ENCODE measurements around the gene ZCWPW1. TPM values are rescaled to one million over a fixed set of nuclear protein-coding genes. Genes with fewer than 3 reads are reported as not detected.

The ZCWPW1 gene
- total and polyA plus RNA-seq, 10 of the 15 experiments (the other 5 are each of a cell fraction or from before 2014, with no cell fraction given) = 1.3 to 4.4 (median 3.7) TPM

DNA sequence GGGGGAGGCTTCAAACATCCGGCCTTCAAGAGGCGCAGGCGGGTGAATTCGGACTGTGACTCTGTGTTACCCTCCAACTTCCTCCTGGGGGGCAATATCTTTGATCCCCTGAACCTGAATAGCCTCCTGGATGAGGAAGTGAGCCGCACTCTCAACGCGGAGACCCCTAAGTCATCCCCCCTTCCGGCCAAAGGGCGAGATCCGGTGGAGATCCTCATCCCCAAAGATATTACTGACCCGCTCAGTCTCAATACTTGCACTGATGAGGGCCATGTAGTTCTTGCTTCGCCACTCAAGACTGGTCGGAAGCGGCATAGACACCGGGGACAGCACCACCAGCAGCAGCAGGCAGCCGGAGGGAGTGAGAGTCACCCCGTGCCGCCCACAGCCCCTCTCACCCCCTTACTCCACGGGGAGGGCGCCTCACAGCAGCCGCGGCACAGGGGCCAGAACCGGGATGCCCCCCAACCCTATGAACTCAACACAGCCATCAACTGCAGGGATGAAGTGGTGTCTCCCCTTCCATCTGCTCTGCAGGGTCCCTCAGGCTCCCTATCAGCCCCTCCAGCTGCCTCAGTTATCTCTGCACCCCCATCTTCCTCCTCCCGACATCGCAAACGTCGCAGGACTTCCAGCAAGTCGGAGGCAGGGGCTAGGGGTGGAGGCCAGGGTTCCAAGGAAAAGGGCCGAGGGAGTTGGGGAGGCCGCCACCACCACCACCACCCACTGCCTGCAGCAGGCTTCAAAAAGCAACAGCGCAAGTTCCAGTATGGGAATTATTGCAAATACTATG lies 2.2 kb upstream of the ZCWPW1 start:
- Histone ChIP-seq H3K4me3 (peak overlapping the region; percentile 74), H4K20me1 (ENCODE audit: control insufficient read depth, insufficient read depth) (no peaks in the 10 kb centered on the region), H3K36me3 (ENCODE audit: control insufficient read depth in 2 of 2, insufficient read depth in 2 of 2, low read length in 1 of 2) (peaks cover 5 to 16% of the 10 kb centered on the region in 2 experiments; a peak in 3 of 4 replicates), H3K9me3 (replicated peaks; ENCODE audit: control insufficient read depth, insufficient read depth, low read length) (no peaks in the 10 kb centered on the region), H3K4me2 (ENCODE audit: control insufficient read depth, insufficient read depth) (peak overlapping the region; percentile 97), H3K79me2 (ENCODE audit: control insufficient read depth, insufficient read depth, low read length) (peaks cover 48% of the 10 kb centered on the region), H2AFZ (ENCODE audit: control insufficient read depth, low read depth, low read length) (no peak overlapping the region; the same call in 1 of the 2 replicates), H3K4me1 (ENCODE audit: control insufficient read depth, insufficient read depth, low read length) (peaks cover 30% of the 10 kb centered on the region), H3K27ac (ENCODE audit: control insufficient read depth, insufficient read depth) (peak overlapping the region; percentile 99), H3K27me3 (replicated peaks in 1 of 2; ENCODE audit: control insufficient read depth in 2 of 2, insufficient read depth in 2 of 2, low read length in 1 of 2) (no peaks in the 10 kb centered on the region), H3K9ac (ENCODE audit: control insufficient read depth, insufficient read depth, low read length) (peak overlapping the region; percentile 98)
- ATAC-seq (no peak; the same call in 1 of the 3 replicates), DNase-seq (ENCODE audit: low read depth, low spot score) (no peak), FAIRE-seq (no peak)
- intact Hi-C loops (cut with micrococcal nuclease; ENCODE audit: unreplicated experiment) (no loop called here), in situ Hi-C loops (cut with MboI) (no loop called here)
- CTCF ChIA-PET = interaction anchor here (0.8 to 1.2 kb wide), 4 partner anchors 19 to 106 kb away, joined by 3 to 5 read pairs (median 4); no protein-coding TSS in a partner anchor
- POLR2A ChIA-PET = interaction anchor here (0.7 to 2.3 kb wide), 6 partner anchors 14 to 317 kb away, joined by 3 to 10 read pairs (median 4); partner anchors contain the start of gene TSC22D4
- SMC1A ChIA-PET (ENCODE audit: uncharacterized antibody, unreplicated experiment) = interaction anchor here (0.8 to 3.0 kb wide), 5 partner anchors 12 to 64 kb away, joined by 3 to 15 read pairs (median 3); no protein-coding TSS in a partner anchor
- BruUV-seq (replicated peaks) = no TSS peak
- WGBS (ENCODE audit: insufficient coverage, insufficient replicate concordance, low lambda C conversion rate, missing lambda C conversion rate) = 23% methylated on average over 31 of the region's 31 CpGs
- RAD21 ChIA-PET (ENCODE audit: unreplicated experiment) = interaction anchor here (0.7 to 3.1 kb wide), 6 partner anchors 11 to 348 kb away, joined by 3 to 25 read pairs (median 6); no protein-coding TSS in a partner anchor
- peak; percentile 68; the same call in 1 of the 2 replicates for TF ChIP-seq POLR2AphosphoS5 (IDR thresholded peaks at IDR 0.05; ENCODE audit: low read length)
- TF ChIP-seq, protein P1, sequence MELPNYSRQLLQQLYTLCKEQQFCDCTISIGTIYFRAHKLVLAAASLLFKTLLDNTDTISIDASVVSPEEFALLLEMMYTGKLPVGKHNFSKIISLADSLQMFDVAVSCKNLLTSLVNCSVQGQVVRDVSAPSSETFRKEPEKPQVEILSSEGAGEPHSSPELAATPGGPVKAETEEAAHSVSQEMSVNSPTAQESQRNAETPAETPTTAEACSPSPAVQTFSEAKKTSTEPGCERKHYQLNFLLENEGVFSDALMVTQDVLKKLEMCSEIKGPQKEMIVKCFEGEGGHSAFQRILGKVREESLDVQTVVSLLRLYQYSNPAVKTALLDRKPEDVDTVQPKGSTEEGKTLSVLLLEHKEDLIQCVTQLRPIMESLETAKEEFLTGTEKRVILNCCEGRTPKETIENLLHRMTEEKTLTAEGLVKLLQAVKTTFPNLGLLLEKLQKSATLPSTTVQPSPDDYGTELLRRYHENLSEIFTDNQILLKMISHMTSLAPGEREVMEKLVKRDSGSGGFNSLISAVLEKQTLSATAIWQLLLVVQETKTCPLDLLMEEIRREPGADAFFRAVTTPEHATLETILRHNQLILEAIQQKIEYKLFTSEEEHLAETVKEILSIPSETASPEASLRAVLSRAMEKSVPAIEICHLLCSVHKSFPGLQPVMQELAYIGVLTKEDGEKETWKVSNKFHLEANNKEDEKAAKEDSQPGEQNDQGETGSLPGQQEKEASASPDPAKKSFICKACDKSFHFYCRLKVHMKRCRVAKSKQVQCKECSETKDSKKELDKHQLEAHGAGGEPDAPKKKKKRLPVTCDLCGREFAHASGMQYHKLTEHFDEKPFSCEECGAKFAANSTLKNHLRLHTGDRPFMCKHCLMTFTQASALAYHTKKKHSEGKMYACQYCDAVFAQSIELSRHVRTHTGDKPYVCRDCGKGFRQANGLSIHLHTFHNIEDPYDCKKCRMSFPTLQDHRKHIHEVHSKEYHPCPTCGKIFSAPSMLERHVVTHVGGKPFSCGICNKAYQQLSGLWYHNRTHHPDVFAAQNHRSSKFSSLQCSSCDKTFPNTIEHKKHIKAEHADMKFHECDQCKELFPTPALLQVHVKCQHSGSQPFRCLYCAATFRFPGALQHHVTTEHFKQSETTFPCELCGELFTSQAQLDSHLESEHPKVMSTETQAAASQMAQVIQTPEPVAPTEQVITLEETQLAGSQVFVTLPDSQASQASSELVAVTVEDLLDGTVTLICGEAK (IDR thresholded peaks at IDR 0.05; ENCODE audit: borderline replicate concordance) = peak; percentile 51; the same call in 1 of the 2 replicates
- no peak for TF ChIP-seq IRF4 (IDR thresholded peaks at IDR 0.05; ENCODE audit: low read depth, low read length)
- TF ChIP-seq YBX1 (IDR thresholded peaks at IDR 0.05) = no peak
- peak; percentile 56; the same call in 1 of the 2 replicates for TF ChIP-seq SPI1 (IDR thresholded peaks at IDR 0.05; ENCODE audit: borderline replicate concordance, insufficient read depth, low read depth, low read length)
- TF ChIP-seq ASH2L (IDR thresholded peaks at IDR 0.05; ENCODE audit: borderline replicate concordance, low read depth) = no peak
- 0 out of 2 replicates have a peak, but pooled peaks have one; percentile 33 for TF ChIP-seq BACH1 (IDR thresholded peaks at IDR 0.05; ENCODE audit: borderline replicate concordance)
- TF ChIP-seq DPF2 (IDR thresholded peaks at IDR 0.05) = no peak
- TF ChIP-seq YY1 (IDR thresholded peaks at IDR 0.05; ENCODE audit: low read depth, low read length) = no peak
- no peak for TF ChIP-seq HDGF (IDR thresholded peaks at IDR 0.05)
- TF ChIP-seq ETV6 (conservative IDR thresholded peaks at IDR 0.05 in 1 of 2, IDR thresholded peaks at IDR 0.05 in 1 of 2; ENCODE audit: borderline replicate concordance in 1 of 2, low read depth in 1 of 2) = no peak
- TF ChIP-seq, protein P2, sequence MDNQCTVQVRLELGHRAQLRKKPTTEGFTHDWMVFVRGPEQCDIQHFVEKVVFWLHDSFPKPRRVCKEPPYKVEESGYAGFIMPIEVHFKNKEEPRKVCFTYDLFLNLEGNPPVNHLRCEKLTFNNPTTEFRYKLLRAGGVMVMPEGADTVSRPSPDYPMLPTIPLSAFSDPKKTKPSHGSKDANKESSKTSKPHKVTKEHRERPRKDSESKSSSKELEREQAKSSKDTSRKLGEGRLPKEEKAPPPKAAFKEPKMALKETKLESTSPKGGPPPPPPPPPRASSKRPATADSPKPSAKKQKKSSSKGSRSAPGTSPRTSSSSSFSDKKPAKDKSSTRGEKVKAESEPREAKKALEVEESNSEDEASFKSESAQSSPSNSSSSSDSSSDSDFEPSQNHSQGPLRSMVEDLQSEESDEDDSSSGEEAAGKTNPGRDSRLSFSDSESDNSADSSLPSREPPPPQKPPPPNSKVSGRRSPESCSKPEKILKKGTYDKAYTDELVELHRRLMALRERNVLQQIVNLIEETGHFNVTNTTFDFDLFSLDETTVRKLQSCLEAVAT (IDR thresholded peaks at IDR 0.05) = no peak
- TF ChIP-seq, protein P3, sequence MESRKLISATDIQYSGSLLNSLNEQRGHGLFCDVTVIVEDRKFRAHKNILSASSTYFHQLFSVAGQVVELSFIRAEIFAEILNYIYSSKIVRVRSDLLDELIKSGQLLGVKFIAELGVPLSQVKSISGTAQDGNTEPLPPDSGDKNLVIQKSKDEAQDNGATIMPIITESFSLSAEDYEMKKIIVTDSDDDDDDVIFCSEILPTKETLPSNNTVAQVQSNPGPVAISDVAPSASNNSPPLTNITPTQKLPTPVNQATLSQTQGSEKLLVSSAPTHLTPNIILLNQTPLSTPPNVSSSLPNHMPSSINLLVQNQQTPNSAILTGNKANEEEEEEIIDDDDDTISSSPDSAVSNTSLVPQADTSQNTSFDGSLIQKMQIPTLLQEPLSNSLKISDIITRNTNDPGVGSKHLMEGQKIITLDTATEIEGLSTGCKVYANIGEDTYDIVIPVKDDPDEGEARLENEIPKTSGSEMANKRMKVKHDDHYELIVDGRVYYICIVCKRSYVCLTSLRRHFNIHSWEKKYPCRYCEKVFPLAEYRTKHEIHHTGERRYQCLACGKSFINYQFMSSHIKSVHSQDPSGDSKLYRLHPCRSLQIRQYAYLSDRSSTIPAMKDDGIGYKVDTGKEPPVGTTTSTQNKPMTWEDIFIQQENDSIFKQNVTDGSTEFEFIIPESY (IDR thresholded peaks at IDR 0.05) = no peak
- TF ChIP-seq SP1 (IDR thresholded peaks at IDR 0.05; ENCODE audit: low read depth, low read length) = no peak
- no peak for TF ChIP-seq BRCA1 (IDR thresholded peaks at IDR 0.05; ENCODE audit: low read depth, low read length)
- TF ChIP-seq NBN (IDR thresholded peaks at IDR 0.05) = 0 out of 2 replicates have a peak, but pooled peaks have one; percentile 6
